Mucosa of gallbladder (tissue), 1 donor: Measurements from ENCODE around the gene RTF2. TPM values are rescaled to one million over a fixed set of nuclear protein-coding genes. Genes with fewer than 3 reads are reported as not detected.

Experiments used
- DNase-seq: peaks from one replicate; pipeline ENCODE4 v3.0.0-alpha.2; 2020; ENCODE audit warnings: low spot score
- total RNA-seq: library from RNA; stranded (reverse); gene quantifications from one replicate; pipeline ENCODE4 v1.2.1, GENCODE V29; 2021
- donor health status: DM: no; HTN: no; CAD: no.

The RTF2 gene
- total RNA-seq, 1 donor from 2014 or later: 79.2 TPM

GRCh38 chr20:56439771-56440291 lies 28.6 kb upstream of the RTF2 start:
- peak; percentile 57 for DNase-seq

DNA sequence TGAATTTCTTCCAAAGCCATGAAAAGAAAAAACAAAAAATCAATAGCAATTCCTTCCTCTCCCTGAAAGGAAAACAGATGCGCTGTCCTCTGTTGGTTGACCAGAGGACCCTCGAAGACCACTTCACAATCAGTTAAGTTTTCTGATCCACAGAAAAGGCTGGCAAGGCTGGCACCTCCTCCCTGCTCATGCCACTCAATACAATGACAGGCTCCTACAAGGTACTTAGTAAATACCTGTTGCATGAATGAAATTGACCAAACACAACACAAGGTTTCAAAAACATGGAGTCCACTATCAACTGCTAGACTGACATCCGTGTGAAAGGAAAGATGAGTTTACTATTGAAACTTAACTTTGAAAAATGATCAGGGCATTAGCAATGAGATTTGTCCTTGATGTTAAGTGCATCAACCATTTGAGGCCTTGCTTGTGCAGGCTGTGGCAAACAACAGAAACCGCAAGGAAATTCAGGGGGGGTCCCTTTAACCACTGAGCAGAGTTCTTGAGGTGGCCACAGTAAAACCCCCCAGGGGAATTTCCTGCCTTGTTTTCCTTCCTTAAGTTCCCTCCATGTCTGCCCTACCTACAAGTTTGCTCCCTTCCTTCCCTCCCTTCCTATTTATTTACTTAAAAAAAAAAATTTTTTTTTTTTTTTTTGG lies 27.9 kb upstream of the RTF2 start:
- DNase-seq: no peak

GRCh38 chr20:56442389-56443365 lies 25.8 kb upstream of the RTF2 start:
- DNase-seq: no peak

- no peak for DNase-seq
Measured at GRCh38 chr20:56443654-56444540, 24.5 kb upstream of the RTF2 start.

DNA sequence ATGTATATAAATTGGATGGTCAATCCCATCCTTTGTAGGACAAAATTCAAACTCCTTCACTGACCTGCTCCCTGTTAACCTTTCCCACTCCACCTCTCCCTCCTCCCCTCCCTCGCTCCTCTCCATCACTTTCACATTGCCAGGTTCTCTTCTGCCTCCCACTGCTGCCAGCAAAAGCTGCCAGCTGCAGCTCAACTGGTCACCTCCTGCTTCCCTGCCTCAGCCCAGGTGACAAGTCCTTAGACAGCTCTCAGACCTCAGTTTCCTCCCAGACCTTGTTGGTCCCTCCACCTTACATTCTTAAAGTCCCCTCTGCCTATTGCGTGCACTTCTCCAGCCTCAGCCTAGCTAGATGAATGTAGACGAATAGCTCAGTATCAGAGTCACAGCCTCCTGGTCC lies 23.3 kb upstream of the RTF2 start:
- DNase-seq: no peak

- no peak for DNase-seq
Measured at GRCh38 chr20:56445540-56445939, 22.9 kb upstream of the RTF2 start.

DNA sequence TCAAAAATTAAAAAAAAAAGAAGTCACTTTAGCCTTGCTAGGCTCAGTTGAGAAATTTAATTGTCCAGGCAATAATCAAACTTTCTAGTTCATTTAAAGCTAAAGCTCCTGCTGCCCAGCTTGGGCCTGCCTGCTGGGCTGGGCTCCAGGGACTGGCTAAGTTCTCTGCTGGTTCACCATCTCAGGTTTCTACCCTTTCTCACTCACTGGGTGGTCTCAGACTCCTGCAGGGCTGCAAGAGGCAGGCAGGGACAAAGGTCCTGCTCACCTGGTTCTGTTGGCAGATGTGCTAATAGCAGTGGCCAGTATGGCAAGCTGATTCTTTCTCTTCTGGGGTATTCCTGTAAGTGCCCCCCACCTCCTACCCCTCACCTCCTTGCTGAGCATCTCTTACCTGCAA lies 21.2 kb upstream of the RTF2 start:
- DNase-seq: no peak

DNA sequence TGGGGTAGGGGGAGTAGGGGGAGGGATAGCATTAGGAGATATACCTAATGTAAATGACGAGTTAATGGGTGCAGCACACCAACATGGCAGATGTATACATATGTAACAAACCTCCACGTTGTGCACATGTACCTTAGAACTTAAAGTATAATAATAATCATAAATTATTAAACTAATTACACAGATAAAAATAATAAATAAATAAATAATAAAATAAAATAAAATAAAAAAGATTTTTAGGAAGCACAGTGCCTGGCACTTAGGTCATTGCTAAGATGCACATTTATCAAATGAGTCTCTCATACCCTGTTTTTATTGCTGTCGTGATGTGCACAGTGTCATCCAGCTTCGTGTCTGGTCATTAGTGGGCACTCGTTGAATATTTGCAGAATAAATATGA lies 19.0 kb upstream of the RTF2 start:
- no peak for DNase-seq

- no peak for DNase-seq
Measured at GRCh38 chr20:56451056-56451765, 17.2 kb upstream of the RTF2 start.

- DNase-seq: no peak
Measured at GRCh38 chr20:56453352-56453751, 15.1 kb upstream of the RTF2 start.

- no peak for DNase-seq
Measured at GRCh38 chr20:56454754-56455153, 13.7 kb upstream of the RTF2 start.

DNA sequence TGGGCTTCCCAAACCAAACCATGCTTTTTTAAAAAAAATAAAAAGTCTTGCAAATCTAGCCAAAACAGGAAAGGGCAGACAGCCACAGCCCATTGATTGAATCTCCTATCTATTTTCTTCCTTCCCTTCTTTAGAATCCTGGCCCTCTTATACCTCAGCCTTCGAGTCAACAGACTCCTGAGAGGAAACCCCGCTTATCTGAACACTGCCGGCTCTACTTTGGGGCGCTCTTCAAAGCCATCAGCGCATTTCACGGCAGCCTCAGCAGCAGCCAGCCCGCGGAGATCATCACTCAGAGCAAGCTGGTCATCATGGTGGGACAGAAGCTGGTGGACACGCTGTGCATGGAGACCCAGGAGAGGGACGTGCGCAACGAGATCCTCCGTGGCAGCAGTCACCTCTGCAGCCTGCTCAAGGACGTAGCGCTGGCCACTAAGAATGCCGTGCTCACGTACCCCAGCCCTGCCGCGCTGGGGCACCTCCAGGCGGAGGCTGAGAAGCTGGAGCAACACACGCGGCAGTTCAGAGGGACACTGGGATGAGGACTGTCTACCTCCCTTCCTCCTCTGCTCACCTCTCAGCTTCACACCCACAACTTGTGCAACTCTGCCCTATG lies 10.1 kb upstream of the RTF2 start:
- DNase-seq: no peak

GRCh38 chr20:56460459-56460858 lies 8.0 kb upstream of the RTF2 start:
- DNase-seq: no peak

DNA sequence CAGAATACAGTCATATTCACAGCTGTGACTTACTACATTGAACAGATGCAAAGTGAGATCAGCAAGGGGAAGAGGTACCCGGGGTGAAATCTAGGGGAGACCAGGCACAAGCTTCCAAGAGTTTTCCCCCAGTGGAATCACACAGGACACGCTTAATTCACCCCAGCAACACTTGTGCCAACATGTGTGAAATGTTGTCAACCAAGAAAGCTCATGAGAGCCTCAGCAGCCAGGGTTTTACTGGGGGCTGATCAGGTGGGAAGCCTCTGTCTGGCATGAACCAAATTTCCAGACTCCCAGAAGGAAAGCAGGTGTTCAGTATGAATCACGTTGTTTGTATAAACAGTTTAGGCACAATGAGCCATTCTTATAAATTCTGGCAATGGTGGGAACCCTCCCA lies 6.9 kb upstream of the RTF2 start:
- no peak for DNase-seq

GRCh38 chr20:56463428-56463827 lies 5.0 kb upstream of the RTF2 start:
- no peak for DNase-seq

DNA sequence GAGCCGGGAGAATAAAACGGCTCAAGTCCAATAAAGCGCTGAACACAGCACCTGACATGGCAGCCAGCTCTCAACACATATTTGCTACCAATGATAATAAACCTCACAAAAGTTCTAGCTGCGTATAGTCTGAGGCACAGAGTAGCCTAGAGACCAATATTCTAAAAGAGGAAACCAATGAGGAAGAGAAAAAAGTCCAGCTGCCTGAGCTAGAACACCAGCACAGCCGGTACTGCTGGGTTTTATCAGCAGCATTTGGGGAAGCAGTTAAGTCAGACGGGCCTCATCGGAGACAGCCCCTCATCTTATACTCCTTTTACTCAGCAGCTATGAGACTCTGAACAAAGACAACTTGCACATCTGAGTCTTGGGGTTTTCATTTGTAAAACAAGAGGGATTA lies 2.4 kb upstream of the RTF2 start:
- no peak for DNase-seq

- DNase-seq: no peak
Measured at GRCh38 chr20:56467968-56468315, 485 bp upstream of the RTF2 start.

DNA sequence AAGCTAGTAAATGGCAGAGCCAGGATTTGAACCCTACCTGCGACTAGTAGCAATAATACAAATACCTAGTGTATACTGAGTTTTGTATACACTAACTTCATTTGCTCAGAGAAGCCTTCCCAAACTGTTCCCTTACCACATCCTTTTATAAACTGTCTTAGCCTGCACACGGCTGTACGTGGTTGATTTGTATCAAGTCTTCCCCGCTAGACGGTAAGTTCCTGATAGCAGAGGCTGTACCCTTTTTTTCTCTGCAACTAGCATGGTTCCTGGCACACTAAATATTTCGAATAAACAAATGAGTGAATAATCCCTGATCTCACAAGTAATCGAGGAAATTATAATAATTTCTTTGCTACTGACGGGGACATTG lies 636 bp downstream of the RTF2 start:
- DNase-seq: no peak

DNA sequence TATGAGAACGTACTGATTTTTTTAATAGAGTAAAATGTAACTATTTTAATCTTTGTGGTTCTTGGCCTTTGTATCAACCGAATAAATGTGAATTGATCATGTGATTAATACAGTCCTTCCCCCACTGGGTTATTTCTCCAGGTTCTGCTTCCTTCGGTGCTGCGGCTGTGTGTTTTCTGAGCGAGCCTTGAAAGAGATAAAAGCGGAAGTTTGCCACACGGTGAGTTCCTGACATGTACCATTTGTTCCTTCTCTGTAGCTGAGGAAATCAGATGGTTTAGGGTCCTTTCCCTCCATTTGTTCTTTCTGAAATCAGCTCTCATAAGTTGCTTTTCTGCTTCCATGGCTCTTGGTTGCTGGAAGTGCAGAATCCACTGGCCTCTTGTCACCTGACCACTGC lies 15.5 kb downstream of the RTF2 start:
- DNase-seq: no peak

GRCh38 chr20:56487216-56487615 lies 18.8 kb downstream of the RTF2 start:
- no peak for DNase-seq

DNA sequence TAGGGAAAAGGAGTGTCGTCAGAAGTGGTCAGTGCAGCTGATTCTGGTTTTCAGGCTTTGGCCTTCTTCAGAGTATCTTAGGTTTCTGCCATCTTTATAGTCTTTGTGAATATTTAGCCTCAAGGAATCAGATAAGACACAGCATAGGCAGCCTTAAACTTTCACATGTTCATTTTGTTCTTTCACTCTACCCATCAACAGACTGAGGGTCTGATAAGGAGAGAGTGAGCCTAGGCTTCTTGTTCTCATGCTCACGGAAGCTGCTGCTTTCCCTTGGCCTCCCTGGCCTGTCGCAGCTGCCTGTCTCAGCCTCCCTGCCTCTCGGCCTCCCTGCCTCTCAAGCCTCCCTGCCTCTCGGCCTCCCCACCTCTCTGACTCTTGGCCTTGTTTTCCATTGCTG lies 20.1 kb downstream of the RTF2 start:
- DNase-seq: no peak
